Lower leg skin (tissue), 4 donors: ENCODE results near the gene CAMK2A. TPM values are rescaled to one million over a fixed set of nuclear protein-coding genes. Genes with fewer than 3 reads are reported as not detected.
"Not testable (repeated sequence)": the region's sequence is repeated elsewhere in the genome, so short reads cannot be mapped to it uniquely, and the experiment has no call there.

Experiments used
- DNase-seq, 2 donors: peaks; one replicate each; pipeline ENCODE4 v3.0.0-alpha.2; 2019; ENCODE audit warnings: low spot score in 2 of 2
- H3K4me3 ChIP-seq: fragments of 200-600 bp; sonication (generic); 2 replicates; pipeline ENCODE4 v1.5.1; 2017; ENCODE audit warnings: mild to moderate bottlenecking, low read depth; ENCODE audit not compliant: poor library complexity, severe bottlenecking
- POLR2A ChIP-seq, 2 donors: fragments of 450-650 bp; IDR thresholded peaks; one replicate each; pipeline ENCODE4 v1.6.1; 2016 to 2017; ENCODE audit warnings: antibody characterized with exemption in 2 of 2, mild to moderate bottlenecking in 1 of 2, moderate library complexity in 1 of 2
- WGBS, 2 donors: methylation state at CpG; one replicate each; pipeline ENCODE4 v1.1.5; 2018; 5-methylcytosine and 5-hydroxymethylcytosine counted together
- intact Hi-C: fragments of 100-400 bp; cut with DNase I; formaldehyde crosslinking; loops from one replicate; pipeline ENCODE4 v1.15.0; 2023; ENCODE audit warnings: low total_unique reads
- total RNA-seq, 4 donors: library from RNA; depleted of rRNA; stranded (reverse); fragments of >200 nt; gene quantifications; one replicate each; pipeline ENCODE4 v1.1.0, GENCODE V29; 2016
- TF ChIP-seq, protein P1 (sequence below), 3 donors: fragments of 450-650 bp; IDR thresholded peaks; one replicate each; pipeline ENCODE4 v1.5.1; 2016; ENCODE audit warnings: antibody characterized with exemption in 3 of 3, mild to moderate bottlenecking in 3 of 3, moderate library complexity in 2 of 3

CAMK2A gene
- total RNA-seq, 4 donors from 2014 or later: 0.23 TPM; not detected in 3

DNA sequence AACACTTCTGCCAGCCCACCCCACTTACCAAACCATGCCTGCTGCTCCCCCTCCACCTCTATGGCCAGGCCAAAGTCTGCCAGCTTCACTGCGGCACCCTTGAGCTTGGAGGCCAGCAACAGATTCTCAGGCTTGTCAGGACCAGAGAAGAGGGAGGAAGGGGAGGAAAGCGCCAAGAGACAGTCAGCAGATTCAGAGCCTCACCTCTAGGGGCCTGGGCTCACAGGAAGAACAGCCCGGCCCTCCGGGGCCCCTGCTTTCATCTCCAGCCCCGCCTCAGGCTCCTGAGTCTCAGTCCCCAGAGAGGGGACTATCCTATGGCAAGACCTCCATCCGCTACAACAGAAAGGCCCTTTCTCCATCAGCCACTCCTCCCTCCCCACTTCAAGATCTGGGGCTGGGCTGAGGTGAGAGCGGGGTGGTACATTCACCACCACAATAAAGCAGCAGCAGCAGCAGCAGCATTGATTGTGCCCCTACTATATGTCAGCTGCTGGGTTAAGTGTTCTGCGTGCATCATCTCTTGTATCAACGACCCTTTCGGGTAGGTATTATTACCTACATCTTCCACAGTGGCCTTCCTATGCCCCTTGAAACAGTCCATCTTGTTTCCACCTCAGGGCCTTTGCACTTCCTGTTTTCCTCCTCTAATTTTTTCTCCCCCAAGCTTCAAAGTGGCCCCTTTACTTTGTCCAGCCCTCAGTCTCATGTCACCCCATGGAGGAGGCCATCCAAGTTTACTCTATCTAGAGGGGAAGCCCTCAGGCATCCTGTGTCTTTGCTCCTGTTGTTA lies 36.0 kb downstream of the CAMK2A start:
- WGBS, 2 donors: 87 to 89% methylated on average over 10 of the region's 10 CpGs
- H3K4me3 ChIP-seq: no peak overlapping the region
- TF ChIP-seq, protein P1, sequence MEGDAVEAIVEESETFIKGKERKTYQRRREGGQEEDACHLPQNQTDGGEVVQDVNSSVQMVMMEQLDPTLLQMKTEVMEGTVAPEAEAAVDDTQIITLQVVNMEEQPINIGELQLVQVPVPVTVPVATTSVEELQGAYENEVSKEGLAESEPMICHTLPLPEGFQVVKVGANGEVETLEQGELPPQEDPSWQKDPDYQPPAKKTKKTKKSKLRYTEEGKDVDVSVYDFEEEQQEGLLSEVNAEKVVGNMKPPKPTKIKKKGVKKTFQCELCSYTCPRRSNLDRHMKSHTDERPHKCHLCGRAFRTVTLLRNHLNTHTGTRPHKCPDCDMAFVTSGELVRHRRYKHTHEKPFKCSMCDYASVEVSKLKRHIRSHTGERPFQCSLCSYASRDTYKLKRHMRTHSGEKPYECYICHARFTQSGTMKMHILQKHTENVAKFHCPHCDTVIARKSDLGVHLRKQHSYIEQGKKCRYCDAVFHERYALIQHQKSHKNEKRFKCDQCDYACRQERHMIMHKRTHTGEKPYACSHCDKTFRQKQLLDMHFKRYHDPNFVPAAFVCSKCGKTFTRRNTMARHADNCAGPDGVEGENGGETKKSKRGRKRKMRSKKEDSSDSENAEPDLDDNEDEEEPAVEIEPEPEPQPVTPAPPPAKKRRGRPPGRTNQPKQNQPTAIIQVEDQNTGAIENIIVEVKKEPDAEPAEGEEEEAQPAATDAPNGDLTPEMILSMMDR (IDR thresholded peaks at IDR 0.05): no peak
- no peak for TF ChIP-seq POLR2A (IDR thresholded peaks at IDR 0.05)
- intact Hi-C loops: no loop called here
- DNase-seq: no peak

DNA sequence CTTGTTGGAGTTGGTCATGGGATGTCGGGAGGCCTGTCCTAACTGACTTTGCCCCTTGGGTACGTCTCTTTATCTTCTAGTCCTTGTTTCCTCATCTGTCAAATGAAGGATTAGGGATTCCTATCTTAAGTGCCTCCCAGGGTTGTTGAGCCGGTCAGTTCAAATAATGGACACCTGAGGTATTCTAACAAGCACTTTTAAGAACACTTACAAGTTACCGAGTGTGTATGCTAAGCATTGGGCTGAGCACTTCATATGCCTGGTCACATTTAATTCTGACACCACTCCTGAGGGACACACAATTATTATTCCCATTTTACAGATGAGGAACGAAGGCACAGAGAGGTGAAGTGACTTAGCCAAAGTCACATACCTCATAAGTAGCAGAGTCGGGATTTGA lies 37.1 kb downstream of the CAMK2A start:
- DNase-seq: no peak
- no peak overlapping the region for H3K4me3 ChIP-seq
- WGBS, 2 donors: 91 to 92% methylated on average over 6 of the region's 6 CpGs
- intact Hi-C loops: no loop called here
- TF ChIP-seq, protein P1 (IDR thresholded peaks at IDR 0.05): no peak
- TF ChIP-seq POLR2A (IDR thresholded peaks at IDR 0.05): no peak

DNA sequence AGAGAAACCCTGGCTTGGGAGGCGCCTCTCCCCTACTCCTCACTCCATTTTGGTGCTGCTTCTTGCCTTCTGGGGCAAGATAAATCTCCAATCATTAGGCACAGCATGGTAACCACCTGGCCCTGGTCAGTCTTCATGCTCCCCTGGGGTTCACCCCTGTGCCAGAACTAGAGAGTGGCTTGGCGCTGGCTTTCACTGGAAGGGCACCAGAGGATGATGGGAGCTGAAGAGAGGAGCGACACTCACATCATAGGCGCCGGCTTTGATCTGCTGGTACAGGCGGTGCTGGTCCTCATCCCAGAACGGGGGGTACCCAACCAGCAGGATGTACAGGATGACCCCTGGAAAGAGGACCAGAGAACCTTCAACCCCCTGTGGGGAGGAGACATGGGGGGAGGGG lies 38.1 kb downstream of the CAMK2A start:
- no peak overlapping the region for H3K4me3 ChIP-seq
- TF ChIP-seq, protein P1 (IDR thresholded peaks at IDR 0.05): no peak
- TF ChIP-seq POLR2A (IDR thresholded peaks at IDR 0.05): no peak
- DNase-seq: no peak
- intact Hi-C loops: no loop called here
- WGBS, 2 donors: 87 to 88% methylated on average over 7 of the region's 7 CpGs

DNA sequence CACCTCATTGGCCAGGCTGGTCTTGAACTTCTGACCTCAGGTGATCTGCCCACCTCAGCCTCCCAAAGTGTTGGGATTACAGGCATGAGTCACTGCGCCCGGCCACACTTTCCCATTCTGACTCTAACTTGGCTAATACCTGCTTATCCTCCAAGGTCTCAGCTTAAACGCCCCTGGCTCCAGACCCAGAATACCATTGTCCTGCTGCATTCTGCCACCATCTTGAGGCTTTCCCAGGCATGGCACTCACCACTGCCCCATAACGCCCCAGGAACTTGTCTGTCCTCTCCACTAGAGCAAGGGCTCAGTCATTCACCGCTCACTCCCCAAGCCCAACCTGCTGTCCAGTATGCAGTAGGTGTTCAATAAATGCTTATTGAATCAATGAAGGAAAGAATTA lies 39.8 kb downstream of the CAMK2A start:
- WGBS, 2 donors: 89 to 99% methylated on average over 5 of the region's 5 CpGs
- no peak for DNase-seq
- no peak overlapping the region for H3K4me3 ChIP-seq
- TF ChIP-seq, protein P1 (IDR thresholded peaks at IDR 0.05): no peak
- TF ChIP-seq POLR2A (IDR thresholded peaks at IDR 0.05): no peak
- intact Hi-C loops: no loop called here

DNA sequence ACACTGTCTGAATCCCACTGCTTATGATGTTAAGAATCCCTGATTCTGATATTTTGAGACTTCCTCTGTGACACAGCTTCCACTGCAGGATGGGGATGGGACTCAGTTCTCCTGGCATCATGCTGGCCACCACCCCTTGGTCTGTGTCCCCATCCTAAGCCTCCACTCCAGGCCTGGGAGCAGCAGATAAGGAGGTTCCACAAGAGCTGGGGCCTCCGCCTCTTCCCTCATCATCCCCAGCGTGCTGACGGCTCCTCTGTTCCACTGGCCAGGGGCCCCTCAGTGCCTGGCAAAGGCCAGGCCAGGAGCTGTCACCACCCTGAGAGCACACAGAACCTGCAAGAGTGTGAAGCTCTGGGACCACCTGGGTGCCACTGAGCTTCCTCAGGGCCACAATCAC lies 40.6 kb downstream of the CAMK2A start:
- WGBS, 2 donors: 96 to 100% methylated on average over 3 of the region's 3 CpGs
- no peak overlapping the region for H3K4me3 ChIP-seq
- TF ChIP-seq, protein P1 (IDR thresholded peaks at IDR 0.05): no peak
- TF ChIP-seq POLR2A (IDR thresholded peaks at IDR 0.05): no peak
- no peak for DNase-seq
- intact Hi-C loops: no loop called here

DNA sequence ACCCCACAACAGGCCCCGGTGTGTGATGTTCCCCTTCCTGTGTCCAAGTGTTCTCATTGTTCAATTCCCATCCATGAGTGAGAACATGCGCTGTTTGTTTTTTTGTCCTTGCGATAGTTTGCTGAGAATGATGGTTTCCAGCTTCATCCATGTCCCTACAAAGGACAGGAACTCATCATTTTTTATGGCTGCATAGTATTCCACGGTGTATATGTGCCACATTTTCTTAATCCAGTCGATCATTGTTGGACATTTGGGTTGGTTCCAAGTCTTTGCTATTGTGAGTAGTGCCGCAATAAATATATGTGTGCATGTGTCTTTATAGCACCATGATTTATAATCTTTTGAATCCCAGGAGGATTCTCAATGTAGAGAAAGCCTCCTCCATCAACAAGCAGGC lies 41.1 kb downstream of the CAMK2A start:
- 97% methylated on average over 6 of the region's 6 CpGs for WGBS, 2 donors
- H3K4me3 ChIP-seq, intact Hi-C loops, DNase-seq: not testable (repeated sequence)
